K562 (cell line): ENCODE measurements around the gene TJP2. TPM values are rescaled to one million over a fixed set of nuclear protein-coding genes. Genes with fewer than 3 reads are reported as not detected.
A peak's percentile ranks its signal among the peaks of the same experiment; 100 is the strongest.

Experiments used
- ARID1B ChIP-seq: fragments of 450-650 bp; IDR thresholded peaks from 2 replicates; pipeline ENCODE4 v1.6.1; 2016; ENCODE audit warnings: antibody characterized with exemption, mild to moderate bottlenecking, inconsistent platforms
- ARID4B ChIP-seq: sonication (generic); formaldehyde crosslinking; IDR thresholded peaks from 2 replicates; pipeline ENCODE4 v1.8.0; 2022; ENCODE audit warnings: mild to moderate bottlenecking, missing genetic modification reagents
- CBFA2T3 ChIP-seq: fragments of 450-650 bp; IDR thresholded peaks from 2 replicates; pipeline ENCODE4 v1.6.1; 2017
- CTBP1 ChIP-seq: fragments of 450-650 bp; IDR thresholded peaks from 2 replicates; pipeline ENCODE4 v1.6.1; 2016; ENCODE audit warnings: borderline replicate concordance
- DPF2 ChIP-seq: fragments of 450-650 bp; IDR thresholded peaks from 2 replicates; pipeline ENCODE4 v1.6.1; 2016
- GTF2A2 ChIP-seq: IDR thresholded peaks from 2 replicates; pipeline ENCODE4 v1.6.1; 2016; ENCODE audit warnings: mild to moderate bottlenecking, missing genetic modification characterization, missing compliant biosample characterization
- JUND ChIP-seq, 2 experiments: IDR thresholded peaks; 2 replicates in 1 of 2; 3 replicates in 1 of 2; pipeline ENCODE4 v1.6.1; 2011; ENCODE audit warnings: borderline replicate concordance in 2 of 2, low read depth in 2 of 2, low read length in 2 of 2, improper control_type of control experiment in 1 of 2, missing biosample characterization in 1 of 2, missing genetic modification characterization in 1 of 2, missing genetic modification reagents in 1 of 2
- MAFG ChIP-seq: fragments of 450-650 bp; conservative IDR thresholded peaks from 2 replicates; pipeline ENCODE4 v1.6.1; 2016; ENCODE audit warnings: missing genetic modification characterization, missing compliant biosample characterization
- MED1 ChIP-seq: sonication (generic); formaldehyde crosslinking; IDR thresholded peaks from 2 replicates; pipeline ENCODE4 v1.8.1; 2023; ENCODE audit warnings: missing genetic modification reagents, borderline replicate concordance
- MTA3 ChIP-seq: fragments of 450-650 bp; formaldehyde crosslinking; IDR thresholded peaks from 2 replicates; pipeline ENCODE4 v1.6.1; 2017; ENCODE audit warnings: mild to moderate bottlenecking, borderline replicate concordance
- NCOA2 ChIP-seq, 2 experiments: fragments of 450-650 bp; IDR thresholded peaks; 2 replicates each; pipeline ENCODE4 v1.6.1; 2018; ENCODE audit warnings: mild to moderate bottlenecking in 2 of 2, moderate library complexity in 1 of 2; ENCODE audit not compliant: partially characterized antibody in 2 of 2
- NFIC ChIP-seq: fragments of 450-650 bp; IDR thresholded peaks from 2 replicates; pipeline ENCODE4 v1.6.1; 2017; ENCODE audit warnings: mild to moderate bottlenecking, inconsistent platforms
- PBX2 ChIP-seq, 2 experiments: IDR thresholded peaks in 1 of 2; conservative IDR thresholded peaks in 1 of 2; 2 replicates each; pipeline ENCODE4 v1.6.1; 2016; ENCODE audit warnings: low read depth in 2 of 2, mild to moderate bottlenecking in 1 of 2, missing compliant biosample characterization in 1 of 2, missing genetic modification characterization in 1 of 2, moderate library complexity in 1 of 2
- SMAD3 ChIP-seq: fragments of 450-650 bp; formaldehyde crosslinking; conservative IDR thresholded peaks from 2 replicates; pipeline ENCODE4 v1.4.0; 2020; ENCODE audit warnings: mild to moderate bottlenecking
- SMARCE1 ChIP-seq: fragments of 450-650 bp; IDR thresholded peaks from 2 replicates; pipeline ENCODE4 v1.7.1; 2016; ENCODE audit warnings: mild to moderate bottlenecking
- ZNF224 ChIP-seq: sonication (generic); formaldehyde crosslinking; IDR thresholded peaks from 2 replicates; pipeline ENCODE4 v1.8.0; 2022; ENCODE audit warnings: mild to moderate bottlenecking, missing genetic modification reagents
- ZNF431 ChIP-seq: sonication (generic); formaldehyde crosslinking; IDR thresholded peaks from 2 replicates; pipeline ENCODE4 v1.8.0; 2022; ENCODE audit warnings: mild to moderate bottlenecking, missing genetic modification reagents
- ZNF75A ChIP-seq: fragments of 450-650 bp; formaldehyde crosslinking; IDR thresholded peaks from 2 replicates; pipeline ENCODE4 v1.4.0; 2020; ENCODE audit warnings: mild to moderate bottlenecking
- ZNF764 ChIP-seq: fragments of 250-450 bp; sonication (Bioruptor Pico); IDR thresholded peaks from 2 replicates; pipeline ENCODE4 v1.4.0; 2020; ENCODE audit warnings: low read depth, mild to moderate bottlenecking, moderate library complexity
- polyA plus RNA-seq, 8 experiments: library from polyadenylated mRNA; depleted of rRNA in 4 of 8; stranded (reverse) in 5 of 8; unstranded in 3 of 8; fragments of >200 nt; fragmentation: Nextera tagmentation in 2 of 8; fragmentation: Illumina TruSeq in 1 of 8; extraction: Ambion mirVana in 2 of 8; extraction: Trizol in 1 of 8; gene quantifications; 2 replicates each; pipeline versions ENCODE4 v1.2.1 to v1.2.3, GENCODE V29; 2011 to 2014; ENCODE audit warnings: inconsistent platforms in 1 of 8, missing spikeins in 1 of 8
- total RNA-seq, 7 experiments: library from RNA; depleted of rRNA in 6 of 7; stranded (reverse); fragments of >200 nt in 6 of 7; fragmentation: Illumina TruSeq in 2 of 7; extraction: Trizol in 2 of 7; gene quantifications; 2 replicates each; pipeline versions ENCODE4 v1.2.1 to v1.2.3, GENCODE V29; 2011 to 2021; ENCODE audit warnings: low replicate concordance in 1 of 7

TJP2 gene
- total and polyA plus RNA-seq, 9 of the 15 experiments (the other 6 are each of a cell fraction or from before 2014, with no cell fraction given): 4.0 to 24.1 (median 16.8) TPM

GRCh38 chr9:69130456-69131441 lies 43.3 kb upstream of the TJP2 start (continued):
- TF ChIP-seq SMAD3 (CRISPR knock-in tag) (no peak), MAFG (peak; percentile 79), MED1 (CRISPR knock-in tag) (no peak), GTF2A2 (no peak), PBX2 (CRISPR knock-in tag; IDR thresholded peaks at IDR 0.05; ENCODE audit: low read depth) (no peak), PBX2 (tag; conservative IDR thresholded peaks at IDR 0.05; ENCODE audit: low read depth) (peak; percentile 56), ZNF764 (CRISPR knock-in tag) (no peak), ZNF75A (CRISPR knock-in tag) (no peak), ZNF431 (no peak), JUND (IDR thresholded peaks at IDR 0.05; ENCODE audit: borderline replicate concordance, low read depth, low read length) (no peak), JUND (tag; IDR thresholded peaks at IDR 0.05; ENCODE audit: borderline replicate concordance, low read depth, low read length) (0 out of 3 replicates have a peak, but pooled peaks have one; percentile 11), CTBP1 (peak; percentile 26; the same call in 1 of the 2 replicates), SMARCE1 (0 out of 2 replicates have a peak, but pooled peaks have one; percentile 37), ZNF224 (CRISPR knock-in tag) (no peak), ARID4B (CRISPR knock-in tag) (no peak), CBFA2T3 (peak; percentile 34), NCOA2 (IDR thresholded peaks at IDR 0.05; ENCODE audit: partially characterized antibody in 2 of 2) (peak in 1 of 2 experiments; percentile 60), DPF2 (peak; percentile 41; the same call in 1 of the 2 replicates), MTA3 (0 out of 2 replicates have a peak, but pooled peaks have one; percentile 27), ARID1B (peak; percentile 60; the same call in 1 of the 2 replicates), NFIC (peak; percentile 85)
